ENCODE data around the gene ZNF280B.

GRCh38 chr22:22464541-22465054, 43.9 kb downstream of the ZNF280B start:
- TF ChIP-seq CTCF (IDR thresholded peaks at IDR 0.05; ENCODE audit: poor library complexity, severe bottlenecking) = no peak
- TF ChIP-seq POLR2AphosphoS5 (IDR thresholded peaks at IDR 0.05) = no peak

Data from neural cell (in vitro differentiated cells).